Upper lobe of left lung (tissue), 6 donors: ENCODE results near the gene KCTD21. TPM values are rescaled to one million over a fixed set of nuclear protein-coding genes. Genes with fewer than 3 reads are reported as not detected.
A peak's percentile ranks its signal among the peaks of the same experiment; 100 is the strongest.

Experiments
- ATAC-seq, 2 donors: fragments of 200-7000 bp; cut with Tn5 transposase; one replicate each; pipeline ENCODE4 v1.9.1; 2022; ENCODE audit warnings: mild to moderate bottlenecking in 2 of 2, moderate library complexity in 2 of 2; ENCODE audit not compliant: low FRiP score in 2 of 2
- DNase-seq, 2 donors: peaks; one replicate each; pipeline ENCODE4 v3.0.0-alpha.2; 2019 to 2020
- H3K27ac ChIP-seq, 4 donors: fragments of 200-600 bp; sonication (generic); one replicate each; pipeline ENCODE4 v1.5.1; 2016 to 2019
- H3K27me3 ChIP-seq, 4 donors: fragments of 200-600 bp; sonication (generic); one replicate each; pipeline ENCODE4 v1.5.1; 2017 to 2019
- H3K36me3 ChIP-seq, 4 donors: fragments of 200-600 bp; sonication (generic); one replicate each; pipeline ENCODE4 v1.5.1; 2016 to 2019
- H3K4me1 ChIP-seq, 4 donors: fragments of 200-600 bp; sonication (generic); one replicate each; pipeline ENCODE4 v1.5.1; 2018 to 2019
- H3K4me3 ChIP-seq, 4 donors: fragments of 200-600 bp; sonication (generic); one replicate each; pipeline ENCODE4 v1.5.1; 2017 to 2019; ENCODE audit warnings: mild to moderate bottlenecking in 2 of 4, moderate library complexity in 1 of 4
- H3K9me3 ChIP-seq, 4 donors: fragments of 200-600 bp; sonication (generic); one replicate each; pipeline ENCODE4 v1.5.1; 2018 to 2019
- EP300 ChIP-seq, 4 donors: sonication (generic); formaldehyde crosslinking; IDR thresholded peaks; one replicate each; pipeline ENCODE4 v1.5.1; 2017; ENCODE audit warnings: antibody characterized with exemption in 4 of 4, control low read depth in 2 of 4
- POLR2A ChIP-seq, 4 donors: fragments of 450-650 bp; IDR thresholded peaks; one replicate each; pipeline ENCODE4 v1.5.1; 2016 to 2017; ENCODE audit warnings: antibody characterized with exemption in 4 of 4, mild to moderate bottlenecking in 2 of 4
- POLR2AphosphoS5 ChIP-seq, 2 donors: sonication (generic); formaldehyde crosslinking; IDR thresholded peaks; one replicate each; pipeline ENCODE4 v1.5.1; 2017; ENCODE audit warnings: antibody characterized with exemption in 2 of 2
- WGBS, 2 donors: methylation state at CpG; one replicate each; pipeline ENCODE4 v1.1.5; 2017 to 2018; 5-methylcytosine and 5-hydroxymethylcytosine counted together
- total RNA-seq, 6 donors: library from RNA; depleted of rRNA in 4 of 6; stranded (reverse); fragments of >200 nt in 4 of 6; gene quantifications; one replicate each; pipeline versions ENCODE4 v1.1.0 to v1.2.1, GENCODE V29; 2016 to 2021
- TF ChIP-seq, protein P1 (sequence below), 6 experiments: fragments of 450-650 bp in 4 of 6; fragments of 200-600 bp in 2 of 6; sonication (generic) in 2 of 6; IDR thresholded peaks; one replicate each; pipeline ENCODE4 v1.5.1; 2016 to 2019; ENCODE audit warnings: antibody characterized with exemption in 6 of 6
- donor health status: DM: no; HTN: no; CAD: no; lungs with moderate emphysema.
- donor health status: DM: no; HTN: yes; CAD: no; lungs with severe emphysema.

KCTD21 gene
- total RNA-seq, 6 donors from 2014 or later = 8.4 to 18.9 (median 10.7) TPM

DNA sequence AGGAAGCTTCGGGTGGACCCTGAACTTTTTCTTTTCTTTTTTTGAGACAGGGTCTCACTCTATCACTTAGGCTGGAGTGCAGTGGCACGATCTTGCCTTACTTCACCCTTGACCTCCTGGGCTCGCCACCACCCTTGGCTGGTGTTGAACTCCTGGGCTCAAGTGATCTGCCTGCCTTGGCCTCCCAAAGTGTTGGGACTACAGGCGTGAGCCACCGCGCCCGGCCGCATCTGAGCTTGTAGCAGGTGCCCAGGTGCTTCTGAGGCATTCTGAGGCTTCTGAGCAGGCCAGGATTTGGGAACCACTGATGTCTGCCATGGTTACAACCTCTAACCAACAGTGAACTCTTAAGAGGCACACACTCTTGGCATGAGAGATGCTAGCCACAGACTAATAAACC, 5.4 kb upstream of the KCTD21 start:
- no peak for DNase-seq
- no peaks in the 10 kb centered on the region for H3K27me3 ChIP-seq
- peaks cover 13 to 33% (median 19%) of the 10 kb centered on the region in 4 donors for H3K4me1 ChIP-seq
- no peak overlapping the region for H3K4me3 ChIP-seq
- WGBS, 2 donors = 93 to 97% methylated on average over 8 of the region's 8 CpGs
- no peaks in the 10 kb centered on the region for H3K9me3 ChIP-seq
- ATAC-seq = no peak
- H3K36me3 ChIP-seq = peaks cover 0 to 14% (median 6%) of the 10 kb centered on the region in 4 donors
- no peak overlapping the region for H3K27ac ChIP-seq
- TF ChIP-seq, protein P1, sequence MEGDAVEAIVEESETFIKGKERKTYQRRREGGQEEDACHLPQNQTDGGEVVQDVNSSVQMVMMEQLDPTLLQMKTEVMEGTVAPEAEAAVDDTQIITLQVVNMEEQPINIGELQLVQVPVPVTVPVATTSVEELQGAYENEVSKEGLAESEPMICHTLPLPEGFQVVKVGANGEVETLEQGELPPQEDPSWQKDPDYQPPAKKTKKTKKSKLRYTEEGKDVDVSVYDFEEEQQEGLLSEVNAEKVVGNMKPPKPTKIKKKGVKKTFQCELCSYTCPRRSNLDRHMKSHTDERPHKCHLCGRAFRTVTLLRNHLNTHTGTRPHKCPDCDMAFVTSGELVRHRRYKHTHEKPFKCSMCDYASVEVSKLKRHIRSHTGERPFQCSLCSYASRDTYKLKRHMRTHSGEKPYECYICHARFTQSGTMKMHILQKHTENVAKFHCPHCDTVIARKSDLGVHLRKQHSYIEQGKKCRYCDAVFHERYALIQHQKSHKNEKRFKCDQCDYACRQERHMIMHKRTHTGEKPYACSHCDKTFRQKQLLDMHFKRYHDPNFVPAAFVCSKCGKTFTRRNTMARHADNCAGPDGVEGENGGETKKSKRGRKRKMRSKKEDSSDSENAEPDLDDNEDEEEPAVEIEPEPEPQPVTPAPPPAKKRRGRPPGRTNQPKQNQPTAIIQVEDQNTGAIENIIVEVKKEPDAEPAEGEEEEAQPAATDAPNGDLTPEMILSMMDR (IDR thresholded peaks at IDR 0.05) = no peak
- no peak for TF ChIP-seq POLR2A (IDR thresholded peaks at IDR 0.05)
- no peak for TF ChIP-seq POLR2AphosphoS5 (IDR thresholded peaks at IDR 0.05)
- TF ChIP-seq EP300 (IDR thresholded peaks at IDR 0.05) = no peak

DNA sequence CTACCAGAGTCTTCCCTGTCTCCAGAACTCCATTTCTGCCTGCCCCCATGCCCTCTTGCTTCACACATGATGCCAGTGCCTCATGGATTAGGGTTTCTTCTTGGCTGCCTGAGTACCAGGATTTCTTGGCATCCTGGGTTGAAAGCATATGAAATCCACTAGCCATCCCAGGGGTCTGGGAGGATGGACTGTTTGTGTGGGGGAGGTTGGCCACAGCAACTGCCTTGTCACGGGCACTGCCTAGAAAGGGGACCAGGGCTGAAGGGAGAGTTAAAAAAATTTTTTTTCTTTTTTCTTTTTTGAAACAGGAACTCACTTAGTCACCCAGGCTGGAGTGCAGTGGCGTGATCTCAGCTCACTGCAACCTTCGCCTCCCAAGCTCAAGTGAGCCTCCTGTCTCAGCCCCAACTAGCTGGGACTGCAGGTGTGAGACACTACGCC, 4.5 kb upstream of the KCTD21 start:
- Histone ChIP-seq H3K4me1 (peaks cover 13 to 33% (median 19%) of the 10 kb centered on the region in 4 donors), H3K36me3 (peaks cover 0 to 7% (median 3%) of the 10 kb centered on the region in 4 donors)
- 74 to 85% methylated on average over 4 of the region's 4 CpGs for WGBS, 2 donors

DNA sequence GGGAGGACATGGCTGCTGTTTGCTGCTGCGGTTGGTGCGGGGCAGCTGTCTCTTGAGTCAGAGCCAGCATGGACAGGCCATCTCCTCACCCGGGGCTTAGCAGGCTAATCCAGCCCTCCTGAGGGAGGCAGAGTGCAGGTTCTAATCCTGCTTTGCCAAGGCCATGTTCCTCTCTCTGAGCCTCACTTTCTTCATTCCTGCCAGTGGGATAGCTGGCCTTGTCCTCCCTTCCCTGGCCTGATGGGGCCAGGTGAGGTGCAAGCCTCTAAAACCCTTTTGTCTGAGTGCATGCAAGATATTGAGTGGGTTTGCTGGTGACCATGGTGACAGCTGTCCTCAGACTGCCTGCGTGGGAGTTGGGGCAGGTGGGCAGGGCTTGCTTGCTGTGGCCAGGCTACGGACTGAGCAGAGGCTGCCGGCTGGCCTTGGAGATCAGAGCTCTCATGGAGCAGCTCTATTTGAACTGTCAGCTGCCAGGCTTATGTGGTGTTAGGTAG, 3.8 kb upstream of the KCTD21 start:
- peaks cover 19 to 38% (median 24%) of the 10 kb centered on the region in 4 donors for H3K4me1 ChIP-seq
- H3K27me3 ChIP-seq = no peaks in the 10 kb centered on the region
- H3K9me3 ChIP-seq = no peaks in the 10 kb centered on the region
- DNase-seq (peak in 1 of 2 donors; percentile 51), ATAC-seq (no peak)
- H3K4me3 ChIP-seq = no peak overlapping the region
- 72% methylated on average over 5 to 6 of the region's 6 CpGs for WGBS, 2 donors
- TF ChIP-seq EP300 (IDR thresholded peaks at IDR 0.05) = no peak
- TF ChIP-seq, protein P1 (IDR thresholded peaks at IDR 0.05) = no peak
- no peak for TF ChIP-seq POLR2AphosphoS5 (IDR thresholded peaks at IDR 0.05)
- TF ChIP-seq POLR2A (IDR thresholded peaks at IDR 0.05) = no peak
- peaks cover 0 to 4% (median under 1%) of the 10 kb centered on the region in 4 donors for H3K36me3 ChIP-seq
- H3K27ac ChIP-seq = peak overlapping the region in 1 of 4 donors; percentile 3

More for the DNA sequence above, 4.5 kb upstream of the KCTD21 start:
- Histone ChIP-seq H3K27ac (no peak overlapping the region), H3K9me3 (no peaks in the 10 kb centered on the region), H3K27me3 (no peaks in the 10 kb centered on the region), H3K4me3 (no peak overlapping the region)
- DNase-seq = no peak
- no peak for ATAC-seq
- TF ChIP-seq EP300 (IDR thresholded peaks at IDR 0.05) = no peak
- TF ChIP-seq, protein P1 (IDR thresholded peaks at IDR 0.05) = no peak
- TF ChIP-seq POLR2AphosphoS5 (IDR thresholded peaks at IDR 0.05) = no peak
- TF ChIP-seq POLR2A (IDR thresholded peaks at IDR 0.05) = no peak

DNA sequence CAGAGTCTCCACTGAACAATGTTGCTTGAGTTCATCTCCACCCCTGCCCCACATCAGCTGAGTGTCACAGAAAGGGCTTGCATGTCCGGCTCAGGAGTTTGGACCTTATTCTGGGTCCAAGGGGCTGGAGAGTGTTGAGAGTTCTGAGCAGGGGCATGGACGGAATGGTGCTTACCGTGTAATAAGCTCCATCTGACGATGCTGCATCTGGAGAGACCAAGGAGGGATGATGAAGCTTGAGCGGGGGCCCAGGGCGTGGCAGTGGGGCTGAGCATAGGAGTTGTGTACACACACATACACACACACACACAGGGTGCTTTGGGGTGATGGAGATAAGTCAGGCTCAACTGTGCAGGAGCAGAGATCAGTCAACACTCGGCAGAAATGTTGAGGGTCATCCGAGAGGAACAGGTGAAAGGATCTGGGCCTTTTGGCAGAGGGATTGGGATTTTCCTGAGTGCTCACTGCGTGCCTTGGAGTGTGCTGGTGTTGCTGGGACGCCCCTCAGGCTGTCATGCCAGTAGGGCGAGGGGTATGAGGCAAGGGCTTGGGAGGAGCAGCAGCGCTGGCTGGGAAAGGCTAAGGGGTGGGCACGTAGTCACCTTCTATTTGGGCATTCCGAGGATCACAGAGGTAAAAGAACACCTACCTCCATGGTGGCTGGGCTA, 2.6 kb upstream of the KCTD21 start:
- DNase-seq (no peak), ATAC-seq (no peak)
- Histone ChIP-seq H3K27ac (no peak overlapping the region), H3K36me3 (no peaks in the 10 kb centered on the region), H3K4me1 (peaks cover 30 to 45% (median 31%) of the 10 kb centered on the region in 4 donors), H3K9me3 (no peaks in the 10 kb centered on the region), H3K27me3 (no peaks in the 10 kb centered on the region), H3K4me3 (no peak overlapping the region)
- WGBS, 2 donors = 89 to 92% methylated on average over 14 of the region's 14 CpGs
- TF ChIP-seq EP300 (IDR thresholded peaks at IDR 0.05) (no peak), POLR2AphosphoS5 (IDR thresholded peaks at IDR 0.05) (no peak), POLR2A (IDR thresholded peaks at IDR 0.05) (no peak)
- TF ChIP-seq, protein P1 (IDR thresholded peaks at IDR 0.05) = no peak
